Fibroblast of villous mesenchyme (primary cell): ENCODE data around the gene AADAC. TPM values are rescaled to one million over a fixed set of nuclear protein-coding genes. Genes with fewer than 3 reads are reported as not detected.
A peak's percentile ranks its signal among the peaks of the same experiment; 100 is the strongest.

Experiments
- DNase-seq: peaks from one replicate; pipeline ENCODE4 v3.0.0-alpha.2; 2010; ENCODE audit warnings: low read depth
- H3K4me3 ChIP-seq: 2 replicates; pipeline ENCODE4 v1.5.1; 2011; ENCODE audit warnings: low read depth, mild to moderate bottlenecking, low read length
- total RNA-seq: library from RNA; depleted of rRNA; stranded (reverse); fragments of >200 nt; gene quantifications from 2 replicates; pipeline ENCODE4 v1.2.3, GENCODE V29; 2012
- TF ChIP-seq, protein P1 (sequence below): IDR thresholded peaks from 2 replicates; pipeline ENCODE4 v1.5.1; 2012; ENCODE audit warnings: low read depth, mild to moderate bottlenecking, low read length; ENCODE audit not compliant: insufficient read depth

Gene AADAC
- total RNA-seq, 1 donor = not detected

DNA sequence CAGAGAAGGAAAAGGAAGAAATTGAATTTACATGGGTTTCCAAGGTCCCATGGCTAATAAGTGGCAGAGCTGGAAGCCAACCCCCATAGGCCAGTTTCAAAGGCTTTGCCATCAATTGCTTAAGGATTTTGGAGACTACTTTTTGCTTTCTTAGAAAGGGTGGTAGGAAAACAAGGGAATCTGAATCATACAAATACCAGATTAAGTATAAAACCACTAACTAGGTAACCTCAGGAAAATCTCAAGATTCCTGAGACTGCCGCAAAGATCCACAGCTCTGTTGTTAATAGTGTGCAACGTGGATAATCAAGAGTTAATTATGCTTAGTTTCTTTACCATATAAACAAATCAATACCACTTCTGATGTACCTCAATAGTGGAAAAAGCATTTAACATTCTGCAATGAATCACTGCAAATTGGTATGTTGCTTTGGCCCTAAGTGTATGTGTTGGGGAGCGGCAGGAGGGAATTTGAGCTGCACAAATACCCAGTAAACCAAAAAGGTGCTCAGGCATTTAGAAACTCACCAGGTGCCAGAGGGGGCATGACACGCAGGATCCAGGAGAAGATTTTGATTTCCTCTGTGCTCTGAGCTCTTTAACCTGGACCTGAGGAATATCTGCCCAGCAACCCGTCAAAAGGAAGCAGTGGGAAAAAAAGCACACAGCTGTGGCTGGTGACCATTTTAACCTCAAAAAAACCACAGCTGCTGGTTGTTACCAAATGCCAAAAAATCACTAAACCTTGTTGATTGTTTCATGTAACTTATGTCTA is 22.0 kb downstream of the AADAC start:
- TF ChIP-seq, protein P1, sequence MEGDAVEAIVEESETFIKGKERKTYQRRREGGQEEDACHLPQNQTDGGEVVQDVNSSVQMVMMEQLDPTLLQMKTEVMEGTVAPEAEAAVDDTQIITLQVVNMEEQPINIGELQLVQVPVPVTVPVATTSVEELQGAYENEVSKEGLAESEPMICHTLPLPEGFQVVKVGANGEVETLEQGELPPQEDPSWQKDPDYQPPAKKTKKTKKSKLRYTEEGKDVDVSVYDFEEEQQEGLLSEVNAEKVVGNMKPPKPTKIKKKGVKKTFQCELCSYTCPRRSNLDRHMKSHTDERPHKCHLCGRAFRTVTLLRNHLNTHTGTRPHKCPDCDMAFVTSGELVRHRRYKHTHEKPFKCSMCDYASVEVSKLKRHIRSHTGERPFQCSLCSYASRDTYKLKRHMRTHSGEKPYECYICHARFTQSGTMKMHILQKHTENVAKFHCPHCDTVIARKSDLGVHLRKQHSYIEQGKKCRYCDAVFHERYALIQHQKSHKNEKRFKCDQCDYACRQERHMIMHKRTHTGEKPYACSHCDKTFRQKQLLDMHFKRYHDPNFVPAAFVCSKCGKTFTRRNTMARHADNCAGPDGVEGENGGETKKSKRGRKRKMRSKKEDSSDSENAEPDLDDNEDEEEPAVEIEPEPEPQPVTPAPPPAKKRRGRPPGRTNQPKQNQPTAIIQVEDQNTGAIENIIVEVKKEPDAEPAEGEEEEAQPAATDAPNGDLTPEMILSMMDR = no peak
- DNase-seq = peak; percentile 72
- H3K4me3 ChIP-seq = no peak overlapping the region

DNA sequence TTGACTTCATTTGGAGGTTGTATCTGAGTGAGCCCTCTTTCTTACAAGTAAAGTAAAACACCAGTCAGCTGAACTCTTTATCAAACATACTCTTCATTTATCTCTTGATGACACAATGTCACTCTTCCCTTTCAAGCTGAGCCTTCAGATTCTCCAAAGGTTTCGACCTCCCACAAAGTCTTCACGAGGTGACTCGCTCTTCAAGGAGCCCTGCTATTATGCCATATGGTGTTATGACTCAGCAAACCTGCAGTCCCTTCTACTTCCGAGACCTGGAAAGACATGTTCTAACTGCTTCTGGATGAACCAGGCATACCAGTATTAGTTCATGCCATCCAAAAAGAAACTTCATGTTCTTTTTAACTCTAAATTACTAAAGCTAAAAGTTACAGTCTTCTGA is 23.1 kb downstream of the AADAC start:
- no peak overlapping the region for H3K4me3 ChIP-seq
- peak; percentile 75 for DNase-seq
- TF ChIP-seq, protein P1 = no peak

DNA sequence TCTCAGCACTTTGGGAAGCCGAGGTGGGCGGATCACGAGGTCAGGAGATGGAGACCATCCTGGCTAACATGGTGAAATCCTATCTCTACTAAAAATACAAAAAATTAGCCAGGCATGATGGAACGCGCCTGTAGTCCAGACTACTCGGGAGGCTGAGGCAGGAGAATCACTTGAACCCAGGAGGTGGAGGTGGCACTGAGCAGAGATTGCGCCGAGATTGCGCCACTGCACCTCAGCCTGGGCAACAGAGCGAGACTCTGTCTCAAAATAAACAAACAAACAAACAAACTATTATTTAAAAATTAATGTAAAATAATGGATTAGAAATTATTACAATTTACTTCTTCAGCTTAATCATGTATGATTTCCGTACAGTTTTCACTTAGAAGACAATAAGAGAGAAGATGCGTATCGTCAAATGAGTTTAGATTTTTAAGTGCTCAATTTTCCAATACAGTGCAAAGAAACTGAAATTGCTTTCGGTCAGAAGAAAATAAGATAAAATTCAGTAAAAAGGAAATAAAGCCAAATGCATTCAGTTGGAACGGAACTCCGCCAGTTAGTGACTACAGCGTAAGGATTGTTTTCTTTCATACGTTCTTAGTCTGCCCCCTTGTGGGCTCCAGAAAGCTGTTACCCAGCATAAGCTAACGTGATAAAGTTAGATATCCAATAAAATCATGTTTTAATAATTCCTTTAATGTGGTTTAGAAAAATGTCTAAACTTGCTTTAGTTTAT is 24.8 kb downstream of the AADAC start:
- TF ChIP-seq, protein P1 = peak; percentile 79
- peak overlapping the region; percentile 15 for H3K4me3 ChIP-seq
- DNase-seq = peak; percentile 86

DNA sequence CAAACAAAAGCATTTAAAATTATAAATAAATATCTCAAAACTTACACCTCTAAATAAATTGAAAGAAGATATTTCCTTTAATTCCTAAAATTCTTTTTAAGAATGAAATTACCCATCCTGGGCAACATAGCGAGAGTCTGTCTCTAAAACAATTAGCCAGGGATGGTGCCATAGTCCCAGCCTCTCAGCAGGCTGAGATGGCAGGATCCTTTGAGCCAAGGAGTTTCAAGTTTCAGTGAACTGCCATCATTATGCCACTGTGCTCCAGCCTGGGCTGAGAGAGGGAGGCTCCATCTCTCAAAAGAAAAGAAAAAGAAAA is 25.4 kb downstream of the AADAC start:
- TF ChIP-seq, protein P1 = no peak

DNA sequence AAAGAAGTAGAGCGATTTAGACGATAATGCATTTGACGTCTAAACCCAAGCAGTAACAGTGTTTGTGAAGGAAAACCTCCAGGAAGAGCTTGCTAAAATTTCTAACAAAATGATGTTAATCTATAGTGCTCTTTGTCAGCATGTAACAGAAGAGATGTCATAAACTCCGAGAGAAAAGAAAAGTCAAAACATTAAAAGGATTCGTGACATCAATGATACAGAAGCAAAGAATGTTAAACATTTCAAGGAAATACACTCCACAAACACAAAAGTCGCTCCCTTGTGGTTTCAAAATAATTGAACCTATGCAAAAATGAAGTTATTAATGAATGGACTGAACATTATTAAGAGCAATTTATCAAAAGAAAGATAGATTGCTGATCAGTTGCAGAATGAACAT is 27.9 kb downstream of the AADAC start:
- TF ChIP-seq, protein P1 = no peak
- no peak overlapping the region for H3K4me3 ChIP-seq
- peak; percentile 33 for DNase-seq

More for the DNA sequence above, 25.4 kb downstream of the AADAC start:
- no peak overlapping the region for H3K4me3 ChIP-seq
- DNase-seq = no peak

DNA sequence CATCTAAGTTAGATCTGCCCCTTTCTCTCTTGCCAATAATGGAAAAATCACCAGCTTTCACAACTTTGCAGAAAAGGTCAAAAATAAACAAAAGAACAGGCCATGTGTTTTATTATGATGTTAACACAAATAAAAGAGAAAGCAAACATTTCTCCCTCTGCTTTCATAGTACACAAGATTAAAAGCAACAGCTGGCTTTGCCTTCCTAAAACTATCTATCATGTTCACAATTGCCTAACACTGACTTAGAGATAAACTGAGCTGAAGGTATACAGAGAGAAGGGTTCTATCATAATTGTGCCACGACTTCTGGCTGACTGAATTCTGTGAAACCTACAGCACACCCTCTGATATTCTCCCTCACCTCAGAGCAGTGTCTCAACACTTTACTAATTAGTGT is 29.4 kb downstream of the AADAC start:
- H3K4me3 ChIP-seq = no peak overlapping the region
- TF ChIP-seq, protein P1 = no peak
- peak; percentile 82 for DNase-seq
